ENCODE measurements around the gene TMEM176A. TPM values are rescaled to one million over a fixed set of nuclear protein-coding genes. Genes with fewer than 3 reads are reported as not detected.
A peak's percentile ranks its signal among the peaks of the same experiment; 100 is the strongest.
"Not testable (repeated sequence)": the region's sequence is repeated elsewhere in the genome, so short reads cannot be mapped to it uniquely, and the experiment has no call there.

TMEM176A gene
- total and polyA plus RNA-seq, 2 experiments from 2014 or later: 0.34 TPM; not detected in 1

- Mint-ChIP-seq H3K4me3 (no peak overlapping the region), H3K27ac (no peak overlapping the region), H3K27me3 (ENCODE audit: insufficient read depth, low read depth, poor library complexity) (peaks cover 13% of the 10 kb centered on the region), H3K36me3 (ENCODE audit: low read depth) (peaks cover 10% of the 10 kb centered on the region; the same call in 1 of the 3 replicates), H3K9me3 (peaks cover 17% of the 10 kb centered on the region), H3K4me1 (peaks cover 5% of the 10 kb centered on the region; the same call in 2 of the 3 replicates)
- Histone ChIP-seq H4K20me1 (replicated peaks; ENCODE audit: insufficient read depth) (peaks cover 3% of the 10 kb centered on the region; the same call in 1 of the 2 replicates), H3K9me2 (ENCODE audit: insufficient read depth) (no peaks in the 10 kb centered on the region), H3K79me2 (replicated peaks; ENCODE audit: insufficient read depth) (no peaks in the 10 kb centered on the region), H3K36me3 (ENCODE audit: insufficient read depth) (no peaks in the 10 kb centered on the region), H3K27ac (ENCODE audit: low read depth) (no peak overlapping the region), H3F3A (replicated peaks; ENCODE audit: low read depth) (no peaks in the 10 kb centered on the region), H3K27me3 (ENCODE audit: insufficient read depth) (peaks cover 28% of the 10 kb centered on the region), H3K4me2 (no peak overlapping the region), H3K4me1 (ENCODE audit: insufficient read depth) (no peaks in the 10 kb centered on the region), H3K4me3 (no peak overlapping the region), H2AFZ (no peak overlapping the region)
- ATAC-seq: no peak
- DNase-seq (ENCODE audit: low spot score): no peak
- TF ChIP-seq EZH2 (IDR thresholded peaks at IDR 0.05; ENCODE audit: low read depth, unreplicated experiment) (no peak), CREB1 (CRISPR knock-in tag; IDR thresholded peaks at IDR 0.05; ENCODE audit: low read depth) (no peak)
These were observed 5.9 kb downstream of the TMEM176A start for GRCh38 chr7:150806454-150806853.

DNA sequence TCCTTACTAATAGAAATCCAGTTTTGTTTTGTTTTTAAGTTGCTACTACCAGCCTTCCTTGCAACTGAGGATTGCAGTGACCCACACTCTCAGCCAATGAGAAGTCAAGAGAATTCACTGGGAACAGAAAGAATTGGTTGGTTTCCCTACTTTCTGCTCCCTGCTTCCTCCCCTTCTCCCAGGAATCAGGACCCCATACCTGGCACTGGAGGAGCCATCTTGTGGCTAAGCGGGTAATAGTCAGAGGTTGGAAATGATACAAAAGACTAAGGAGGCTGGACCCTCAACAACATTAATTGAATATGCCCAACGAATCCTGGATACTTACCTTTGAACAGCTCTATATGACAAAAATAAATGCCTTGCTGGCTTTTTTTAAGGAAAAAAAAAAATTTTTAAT lies 6.3 kb downstream of the TMEM176A start:
- Histone ChIP-seq H3K4me2 (no peak overlapping the region), H3K79me2 (replicated peaks; ENCODE audit: insufficient read depth) (no peaks in the 10 kb centered on the region), H4K20me1 (replicated peaks; ENCODE audit: insufficient read depth) (peaks cover 3% of the 10 kb centered on the region; the same call in 1 of the 2 replicates), H3K9me2 (ENCODE audit: insufficient read depth) (no peaks in the 10 kb centered on the region), H3F3A (replicated peaks; ENCODE audit: low read depth) (no peaks in the 10 kb centered on the region), H3K4me3 (no peak overlapping the region), H2AFZ (no peak overlapping the region), H3K36me3 (ENCODE audit: insufficient read depth) (no peaks in the 10 kb centered on the region), H3K4me1 (ENCODE audit: insufficient read depth) (no peaks in the 10 kb centered on the region), H3K27ac (ENCODE audit: low read depth) (no peak overlapping the region), H3K27me3 (ENCODE audit: insufficient read depth) (peaks cover 24% of the 10 kb centered on the region)
- Mint-ChIP-seq H3K36me3 (ENCODE audit: low read depth) (peaks cover 10% of the 10 kb centered on the region; the same call in 1 of the 3 replicates), H3K4me3 (no peak overlapping the region), H3K27ac (no peak overlapping the region), H3K4me1 (peaks cover 3% of the 10 kb centered on the region; the same call in 2 of the 3 replicates), H3K27me3 (ENCODE audit: insufficient read depth, low read depth, poor library complexity) (peaks cover 9% of the 10 kb centered on the region), H3K9me3 (peaks cover 17% of the 10 kb centered on the region)
- no peak for TF ChIP-seq ZNF331 (CRISPR knock-in tag; IDR thresholded peaks at IDR 0.05; ENCODE audit: low read depth)
- TF ChIP-seq, protein P1, sequence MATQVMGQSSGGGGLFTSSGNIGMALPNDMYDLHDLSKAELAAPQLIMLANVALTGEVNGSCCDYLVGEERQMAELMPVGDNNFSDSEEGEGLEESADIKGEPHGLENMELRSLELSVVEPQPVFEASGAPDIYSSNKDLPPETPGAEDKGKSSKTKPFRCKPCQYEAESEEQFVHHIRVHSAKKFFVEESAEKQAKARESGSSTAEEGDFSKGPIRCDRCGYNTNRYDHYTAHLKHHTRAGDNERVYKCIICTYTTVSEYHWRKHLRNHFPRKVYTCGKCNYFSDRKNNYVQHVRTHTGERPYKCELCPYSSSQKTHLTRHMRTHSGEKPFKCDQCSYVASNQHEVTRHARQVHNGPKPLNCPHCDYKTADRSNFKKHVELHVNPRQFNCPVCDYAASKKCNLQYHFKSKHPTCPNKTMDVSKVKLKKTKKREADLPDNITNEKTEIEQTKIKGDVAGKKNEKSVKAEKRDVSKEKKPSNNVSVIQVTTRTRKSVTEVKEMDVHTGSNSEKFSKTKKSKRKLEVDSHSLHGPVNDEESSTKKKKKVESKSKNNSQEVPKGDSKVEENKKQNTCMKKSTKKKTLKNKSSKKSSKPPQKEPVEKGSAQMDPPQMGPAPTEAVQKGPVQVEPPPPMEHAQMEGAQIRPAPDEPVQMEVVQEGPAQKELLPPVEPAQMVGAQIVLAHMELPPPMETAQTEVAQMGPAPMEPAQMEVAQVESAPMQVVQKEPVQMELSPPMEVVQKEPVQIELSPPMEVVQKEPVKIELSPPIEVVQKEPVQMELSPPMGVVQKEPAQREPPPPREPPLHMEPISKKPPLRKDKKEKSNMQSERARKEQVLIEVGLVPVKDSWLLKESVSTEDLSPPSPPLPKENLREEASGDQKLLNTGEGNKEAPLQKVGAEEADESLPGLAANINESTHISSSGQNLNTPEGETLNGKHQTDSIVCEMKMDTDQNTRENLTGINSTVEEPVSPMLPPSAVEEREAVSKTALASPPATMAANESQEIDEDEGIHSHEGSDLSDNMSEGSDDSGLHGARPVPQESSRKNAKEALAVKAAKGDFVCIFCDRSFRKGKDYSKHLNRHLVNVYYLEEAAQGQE (IDR thresholded peaks at IDR 0.05; ENCODE audit: unreplicated experiment): no peak
- no peak for TF ChIP-seq CREB1 (CRISPR knock-in tag; IDR thresholded peaks at IDR 0.05; ENCODE audit: low read depth)
- TF ChIP-seq, protein P2, sequence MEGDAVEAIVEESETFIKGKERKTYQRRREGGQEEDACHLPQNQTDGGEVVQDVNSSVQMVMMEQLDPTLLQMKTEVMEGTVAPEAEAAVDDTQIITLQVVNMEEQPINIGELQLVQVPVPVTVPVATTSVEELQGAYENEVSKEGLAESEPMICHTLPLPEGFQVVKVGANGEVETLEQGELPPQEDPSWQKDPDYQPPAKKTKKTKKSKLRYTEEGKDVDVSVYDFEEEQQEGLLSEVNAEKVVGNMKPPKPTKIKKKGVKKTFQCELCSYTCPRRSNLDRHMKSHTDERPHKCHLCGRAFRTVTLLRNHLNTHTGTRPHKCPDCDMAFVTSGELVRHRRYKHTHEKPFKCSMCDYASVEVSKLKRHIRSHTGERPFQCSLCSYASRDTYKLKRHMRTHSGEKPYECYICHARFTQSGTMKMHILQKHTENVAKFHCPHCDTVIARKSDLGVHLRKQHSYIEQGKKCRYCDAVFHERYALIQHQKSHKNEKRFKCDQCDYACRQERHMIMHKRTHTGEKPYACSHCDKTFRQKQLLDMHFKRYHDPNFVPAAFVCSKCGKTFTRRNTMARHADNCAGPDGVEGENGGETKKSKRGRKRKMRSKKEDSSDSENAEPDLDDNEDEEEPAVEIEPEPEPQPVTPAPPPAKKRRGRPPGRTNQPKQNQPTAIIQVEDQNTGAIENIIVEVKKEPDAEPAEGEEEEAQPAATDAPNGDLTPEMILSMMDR (conservative IDR thresholded peaks at IDR 0.05; ENCODE audit: low read depth in 2 of 2): peak; percentile 24 to 59; a peak in 3 of 4 replicates
- DNase-seq (ENCODE audit: low spot score) (peak; percentile 36), ATAC-seq (0 out of 3 replicates have a peak, but pooled peaks have one; percentile 30)

GRCh38 chr7:150807616-150808438 lies 7.3 kb downstream of the TMEM176A start:
- H3K9me2 ChIP-seq (ENCODE audit: insufficient read depth); H3K4me1 ChIP-seq (ENCODE audit: insufficient read depth); H3K27ac Mint-ChIP-seq; H3K27ac ChIP-seq (ENCODE audit: low read depth); H3F3A ChIP-seq (replicated peaks; ENCODE audit: low read depth); H3K27me3 Mint-ChIP-seq (ENCODE audit: insufficient read depth, low read depth, poor library complexity); ATAC-seq; H3K79me2 ChIP-seq (replicated peaks; ENCODE audit: insufficient read depth); H3K4me3 ChIP-seq; H3K36me3 ChIP-seq (ENCODE audit: insufficient read depth); DNase-seq (ENCODE audit: low spot score); H3K4me1 Mint-ChIP-seq; H3K4me3 Mint-ChIP-seq; H3K4me2 ChIP-seq; H2AFZ ChIP-seq; H4K20me1 ChIP-seq (replicated peaks; ENCODE audit: insufficient read depth): not testable (repeated sequence)
- peaks cover 14% of the 10 kb centered on the region for H3K27me3 ChIP-seq (ENCODE audit: insufficient read depth)
- Mint-ChIP-seq H3K9me3 (peaks cover 17% of the 10 kb centered on the region), H3K36me3 (ENCODE audit: low read depth) (peaks cover 10% of the 10 kb centered on the region; the same call in 1 of the 3 replicates)
